Measurements from ENCODE around the gene MGAT5B. TPM values are rescaled to one million over a fixed set of nuclear protein-coding genes. Genes with fewer than 3 reads are reported as not detected.

MGAT5B gene
- total and polyA plus RNA-seq, 4 experiments from 2014 or later, result 0.25 to 2.4 (median 1.8) TPM; not detected in 1

- peaks cover 0 to 17% (median 15%) of the 10 kb centered on the region in 8 donors for H3K9me3 Mint-ChIP-seq
These were observed 113.5 kb downstream of the MGAT5B start for GRCh38 chr17:76981545-76982295.

GRCh38 chr17:76982408-76983074 is 114.3 kb downstream of the MGAT5B start:
- POLR2A ChIA-PET (ENCODE audit: partially characterized antibody), result interaction anchor here (0.9 to 6.0 kb wide), 5 partner anchors 9 to 19 kb away, joined by 3 to 62 read pairs (median 13); no protein-coding TSS in a partner anchor
- Mint-ChIP-seq H3K27me3 (no peaks in the 10 kb centered on the region), H3K27ac (peak overlapping the region; percentile 64 to 94 (median 90)), H3K4me1 (peaks cover 11 to 41% (median 19%) of the 10 kb centered on the region in 4 donors), H3K36me3 (no peaks in the 10 kb centered on the region), H3K9me3 (peaks cover 0 to 15% (median 10%) of the 10 kb centered on the region in 8 donors), H3K4me3 (peak overlapping the region in 7 of 8 donors; percentile 21 to 77 (median 57))
- Histone ChIP-seq H3K4me1 (ENCODE audit: insufficient read depth, low read length) (peaks cover 27% of the 10 kb centered on the region), H3K27me3 (ENCODE audit: insufficient read depth, low read length) (no peaks in the 10 kb centered on the region), H3K4me3 (ENCODE audit: low read length in 2 of 2) (no peak overlapping the region), H3K27ac (ENCODE audit: low read depth, low read length) (peak overlapping the region; percentile 44), H3K9me3 (ENCODE audit: control insufficient read depth in 1 of 2, low read length in 2 of 2) (no peaks in the 10 kb centered on the region), H3K36me3 (ENCODE audit: insufficient read depth, low read length) (no peaks in the 10 kb centered on the region)
- peak in 4 of 5 donors; percentile 36 to 49 (median 42) for DNase-seq
- CTCF ChIA-PET (ENCODE audit: partially characterized antibody), result interaction anchor here (1.1 to 1.9 kb wide), 5 partner anchors 11 to 74 kb away, joined by 3 to 7 read pairs (median 4); no protein-coding TSS in a partner anchor
- intact Hi-C loops (cut with micrococcal nuclease), result loop anchor here (1.0 kb wide), 1 partner anchor 16 kb away; no protein-coding TSS in a partner anchor

More at GRCh38 chr17:76981545-76982295, 113.5 kb downstream of the MGAT5B start:
- peak overlapping the region; percentile 29 for H3K27ac ChIP-seq (ENCODE audit: low read depth, low read length)
- H3K27ac Mint-ChIP-seq, result peak overlapping the region; percentile 22 to 94 (median 90)
- no peaks in the 10 kb centered on the region for H3K27me3 Mint-ChIP-seq
- ChIA-PET POLR2A (ENCODE audit: partially characterized antibody) (interaction anchor here (0.9 to 6.0 kb wide), 5 partner anchors 9 to 16 kb away, joined by 3 to 62 read pairs (median 13); no protein-coding TSS in a partner anchor), CTCF (ENCODE audit: partially characterized antibody) (interaction anchor here (0.6 to 1.9 kb wide), 3 partner anchors 11 to 75 kb away, joined by 4 to 7 read pairs (median 4); no protein-coding TSS in a partner anchor)
- H3K36me3 Mint-ChIP-seq, result no peaks in the 10 kb centered on the region
- intact Hi-C loops (cut with micrococcal nuclease), result loop anchor here (1.0 kb wide), 1 partner anchor 17 kb away; no protein-coding TSS in a partner anchor
- H3K4me1 ChIP-seq (ENCODE audit: insufficient read depth, low read length), result peaks cover 27% of the 10 kb centered on the region
- no peaks in the 10 kb centered on the region for H3K36me3 ChIP-seq (ENCODE audit: insufficient read depth, low read length)
- no peaks in the 10 kb centered on the region for H3K9me3 ChIP-seq (ENCODE audit: control insufficient read depth in 1 of 2, low read length in 2 of 2)
- no peak overlapping the region for H3K4me3 ChIP-seq (ENCODE audit: low read length in 2 of 2)
- DNase-seq, result no peak
- H3K4me3 Mint-ChIP-seq, result peak overlapping the region in 3 of 8 donors; percentile 57 to 77 (median 70)
- peaks cover 11 to 41% (median 19%) of the 10 kb centered on the region in 4 donors for H3K4me1 Mint-ChIP-seq
- no peaks in the 10 kb centered on the region for H3K27me3 ChIP-seq (ENCODE audit: insufficient read depth, low read length)

GRCh38 chr17:76983075-76983775 is 115.0 kb downstream of the MGAT5B start:
- peaks cover 0 to 8% (median 6%) of the 10 kb centered on the region in 8 donors for H3K9me3 Mint-ChIP-seq
- CTCF ChIA-PET (ENCODE audit: partially characterized antibody), result interaction anchor here (1.1 to 1.6 kb wide), 4 partner anchors 10 to 73 kb away, joined by 3 to 4 read pairs (median 4); no protein-coding TSS in a partner anchor
- DNase-seq, result no peak
- no peaks in the 10 kb centered on the region for H3K27me3 Mint-ChIP-seq
- Histone ChIP-seq H3K27ac (ENCODE audit: low read depth, low read length) (peak overlapping the region; percentile 44), H3K9me3 (ENCODE audit: control insufficient read depth in 1 of 2, low read length in 2 of 2) (no peaks in the 10 kb centered on the region), H3K4me3 (ENCODE audit: low read length in 2 of 2) (no peak overlapping the region), H3K27me3 (ENCODE audit: insufficient read depth, low read length) (no peaks in the 10 kb centered on the region), H3K36me3 (ENCODE audit: insufficient read depth, low read length) (no peaks in the 10 kb centered on the region), H3K4me1 (ENCODE audit: insufficient read depth, low read length) (peaks cover 27% of the 10 kb centered on the region)
- POLR2A ChIA-PET (ENCODE audit: partially characterized antibody), result interaction anchor here (0.9 to 6.0 kb wide), 4 partner anchors 10 to 19 kb away, joined by 4 to 62 read pairs (median 14); no protein-coding TSS in a partner anchor
- peaks cover 11 to 41% (median 19%) of the 10 kb centered on the region in 4 donors for H3K4me1 Mint-ChIP-seq
- peak overlapping the region; percentile 64 to 95 (median 91) for H3K27ac Mint-ChIP-seq
- intact Hi-C loops (cut with micrococcal nuclease), result no loop called here
- no peaks in the 10 kb centered on the region for H3K36me3 Mint-ChIP-seq
- H3K4me3 Mint-ChIP-seq, result peak overlapping the region in 7 of 8 donors; percentile 21 to 77 (median 64)

GRCh38 chr17:76986365-76986764 is 118.2 kb downstream of the MGAT5B start:
- no peaks in the 10 kb centered on the region for H3K36me3 Mint-ChIP-seq
- no peak overlapping the region for H3K27ac ChIP-seq (ENCODE audit: low read depth, low read length)
- H3K27me3 ChIP-seq (ENCODE audit: insufficient read depth, low read length), result no peaks in the 10 kb centered on the region
- POLR2A ChIA-PET (ENCODE audit: partially characterized antibody), result interaction anchor here (0.9 kb wide), 1 partner anchor 9 kb away, joined by 4 read pairs; no protein-coding TSS in a partner anchor
- H3K36me3 ChIP-seq (ENCODE audit: insufficient read depth, low read length), result no peaks in the 10 kb centered on the region
- H3K27me3 Mint-ChIP-seq, result no peaks in the 10 kb centered on the region
- peaks cover 10 to 23% (median 19%) of the 10 kb centered on the region in 4 donors for H3K4me1 Mint-ChIP-seq
- DNase-seq, result no peak
- CTCF ChIA-PET (ENCODE audit: partially characterized antibody), result no interaction called here
- no peak overlapping the region for H3K4me3 ChIP-seq (ENCODE audit: low read length in 2 of 2)
- H3K9me3 ChIP-seq (ENCODE audit: control insufficient read depth in 1 of 2, low read length in 2 of 2), result no peaks in the 10 kb centered on the region
- intact Hi-C loops (cut with micrococcal nuclease), result no loop called here
- H3K9me3 Mint-ChIP-seq, result no peaks in the 10 kb centered on the region
- no peak overlapping the region for H3K4me3 Mint-ChIP-seq
- peak overlapping the region in 2 of 7 donors; percentile 24 to 78 for H3K27ac Mint-ChIP-seq
- H3K4me1 ChIP-seq (ENCODE audit: insufficient read depth, low read length), result peaks cover 23% of the 10 kb centered on the region

- ChIA-PET CTCF (ENCODE audit: partially characterized antibody) (no interaction called here), POLR2A (ENCODE audit: partially characterized antibody) (interaction anchor here (0.6 to 0.9 kb wide), 2 partner anchors 18 to 103 kb away, joined by 3 read pairs; no protein-coding TSS in a partner anchor)
- Mint-ChIP-seq H3K36me3 (no peaks in the 10 kb centered on the region), H3K27me3 (no peaks in the 10 kb centered on the region), H3K9me3 (no peaks in the 10 kb centered on the region), H3K27ac (peak overlapping the region in 4 of 7 donors; percentile 23 to 57 (median 39)), H3K4me1 (peaks cover 6 to 11% (median 11%) of the 10 kb centered on the region in 4 donors), H3K4me3 (no peak overlapping the region)
- intact Hi-C loops (cut with micrococcal nuclease), result no loop called here
- no peaks in the 10 kb centered on the region for H3K9me3 ChIP-seq (ENCODE audit: control insufficient read depth in 1 of 2, low read length in 2 of 2)
- no peak overlapping the region for H3K27ac ChIP-seq (ENCODE audit: low read depth, low read length)
- DNase-seq, result no peak
- H3K27me3 ChIP-seq (ENCODE audit: insufficient read depth, low read length), result no peaks in the 10 kb centered on the region
- peaks cover 12% of the 10 kb centered on the region for H3K4me1 ChIP-seq (ENCODE audit: insufficient read depth, low read length)
- no peak overlapping the region for H3K4me3 ChIP-seq (ENCODE audit: low read length in 2 of 2)
- H3K36me3 ChIP-seq (ENCODE audit: insufficient read depth, low read length), result no peaks in the 10 kb centered on the region
These were observed 119.4 kb downstream of the MGAT5B start for GRCh38 chr17:76987486-76988093.

- intact Hi-C loops (cut with micrococcal nuclease), result no loop called here
- no peaks in the 10 kb centered on the region for H3K4me1 ChIP-seq (ENCODE audit: insufficient read depth, low read length)
- no peaks in the 10 kb centered on the region for H3K27me3 Mint-ChIP-seq
- H3K4me3 Mint-ChIP-seq, result no peak overlapping the region
- no peak overlapping the region for H3K27ac ChIP-seq (ENCODE audit: low read depth, low read length)
- peak overlapping the region in 1 of 7 donors; percentile 13 for H3K27ac Mint-ChIP-seq
- H3K36me3 Mint-ChIP-seq, result no peaks in the 10 kb centered on the region
- ChIA-PET CTCF (ENCODE audit: partially characterized antibody) (interaction anchor here (0.8 to 1.2 kb wide), 2 partner anchors 18 to 24 kb away, joined by 3 to 5 read pairs; no protein-coding TSS in a partner anchor), POLR2A (ENCODE audit: partially characterized antibody) (interaction anchor here (1.1 to 1.6 kb wide), 2 partner anchors 10 to 20 kb away, joined by 4 to 9 read pairs; no protein-coding TSS in a partner anchor)
- H3K4me3 ChIP-seq (ENCODE audit: low read length in 2 of 2), result no peak overlapping the region
- no peak for DNase-seq
- no peaks in the 10 kb centered on the region for H3K36me3 ChIP-seq (ENCODE audit: insufficient read depth, low read length)
- no peaks in the 10 kb centered on the region for H3K9me3 ChIP-seq (ENCODE audit: control insufficient read depth in 1 of 2, low read length in 2 of 2)
- no peaks in the 10 kb centered on the region for H3K9me3 Mint-ChIP-seq
- peaks cover 0 to 12% (median 3%) of the 10 kb centered on the region in 4 donors for H3K4me1 Mint-ChIP-seq
- no peaks in the 10 kb centered on the region for H3K27me3 ChIP-seq (ENCODE audit: insufficient read depth, low read length)
These were observed 120.6 kb downstream of the MGAT5B start for GRCh38 chr17:76988796-76989195.

Measured in CD4-positive, alpha-beta memory T cell (primary cell).